ENCODE results near the gene IVNS1ABP. TPM values are rescaled to one million over a fixed set of nuclear protein-coding genes. Genes with fewer than 3 reads are reported as not detected.

Gene IVNS1ABP
- total and polyA plus RNA-seq, 9 of the 15 experiments (the other 6 are each of a cell fraction or from before 2014, with no cell fraction given): 30.6 to 126 (median 77.7) TPM

- peak overlapping the region; percentile 94 for H3K4me2 ChIP-seq (ENCODE audit: insufficient read depth, low read length)
- TSS peak; percentile 38 for BruUV-seq (replicated peaks)
- H2AFZ ChIP-seq (ENCODE audit: low read depth, low read length): peak overlapping the region; percentile 79
- no peaks in the 10 kb centered on the region for H3K9me3 ChIP-seq (replicated peaks; ENCODE audit: control insufficient read depth, insufficient read depth, low read depth, low read length)
- CTCF ChIA-PET (ENCODE audit: low intra/inter-chr PET ratio): no interaction called here
- FAIRE-seq: no peak
- no peaks in the 10 kb centered on the region for H3K27me3 ChIP-seq (ENCODE audit: control insufficient read depth in 2 of 2, insufficient read depth in 2 of 2, low read length in 2 of 2)
- no peaks in the 10 kb centered on the region for H3K9me1 ChIP-seq (ENCODE audit: control insufficient read depth, insufficient read depth, low read length)
- intact Hi-C loops (cut with micrococcal nuclease) (loop anchor here (2.0 to 10.0 kb wide), 9 partner anchors 32 to 798 kb away; partner anchors contain the start of genes EDEM3 and RNF2), in situ Hi-C loops (cut with MboI) (no loop called here)
- peaks cover 66% of the 10 kb centered on the region for H3K79me2 ChIP-seq (ENCODE audit: control insufficient read depth, insufficient read depth, low read length)
- peaks cover 18% of the 10 kb centered on the region for H3K36me3 ChIP-seq (ENCODE audit: control insufficient read depth, insufficient read depth, low read length)
- peak overlapping the region; percentile 89 to 99 for H3K9ac ChIP-seq (ENCODE audit: insufficient read depth in 1 of 2, low read depth in 2 of 2, low read length in 2 of 2)
- H3K4me3 ChIP-seq: peak overlapping the region; percentile 77
- peak overlapping the region; percentile 91 for H3K27ac ChIP-seq (ENCODE audit: extremely low read depth, low read depth, low read length)
- under 1% methylated on average over 66 of the region's 88 CpGs for WGBS (ENCODE audit: insufficient coverage, low coverage, missing lambda C conversion rate)
- ATAC-seq: peak; percentile 86
- DNase-seq (ENCODE audit: extremely low read depth in 1 of 4, low spot score in 3 of 4): peak; percentile 81 to 96 (median 87)
- POLR2A ChIA-PET: interaction anchor here (0.6 to 3.6 kb wide), 15 partner anchors 9 to 342 kb away, joined by 3 to 30 read pairs (median 3); partner anchors contain the start of gene NIBAN1
- H3K4me1 ChIP-seq (replicated peaks in 1 of 2; ENCODE audit: control insufficient read depth in 2 of 2, insufficient read depth in 2 of 2, low read length in 2 of 2): peaks cover 20 to 41% of the 10 kb centered on the region in 2 experiments
- peaks cover 29% of the 10 kb centered on the region for H4K20me1 ChIP-seq (replicated peaks; ENCODE audit: control insufficient read depth, insufficient read depth, low read length)
- no peak for TF ChIP-seq ELK3 (CRISPR knock-in tag; IDR thresholded peaks at IDR 0.05)
- TF ChIP-seq ZKSCAN1 (IDR thresholded peaks at IDR 0.05; ENCODE audit: low read depth, low read length): no peak
- TF ChIP-seq VEZF1 (CRISPR knock-in tag; IDR thresholded peaks at IDR 0.05): peak; percentile 87
- TF ChIP-seq POLR2G (IDR thresholded peaks at IDR 0.05; ENCODE audit: low read depth, low read length): peak; percentile 86
- no peak; the same call in 1 of the 2 replicates for TF ChIP-seq JUNB (CRISPR knock-in tag; conservative IDR thresholded peaks at IDR 0.05)
- TF ChIP-seq ZNF280A (IDR thresholded peaks at IDR 0.05; ENCODE audit: low read depth, partially characterized antibody): no peak
- TF ChIP-seq DDX20 (tag; IDR thresholded peaks at IDR 0.05; ENCODE audit: low read depth): no peak
- no peak for TF ChIP-seq CBFA2T2 (conservative IDR thresholded peaks at IDR 0.05)
- no peak for TF ChIP-seq TEAD2 (tag; IDR thresholded peaks at IDR 0.05)
- TF ChIP-seq ESRRA (IDR thresholded peaks at IDR 0.05; ENCODE audit: borderline replicate concordance, low read depth): peak; percentile 9
- no peak for TF ChIP-seq ETS2 (tag; IDR thresholded peaks at IDR 0.05; ENCODE audit: borderline replicate concordance, poor library complexity, severe bottlenecking)
- TF ChIP-seq ZNF197 (CRISPR knock-in tag; IDR thresholded peaks at IDR 0.05; ENCODE audit: low read depth): no peak
- peak; percentile 54; the same call in 1 of the 2 replicates for TF ChIP-seq MTA3 (IDR thresholded peaks at IDR 0.05; ENCODE audit: borderline replicate concordance)
- 0 out of 2 replicates have a peak, but pooled peaks have one; percentile 23 for TF ChIP-seq ZNF282 (CRISPR knock-in tag; IDR thresholded peaks at IDR 0.05)
- TF ChIP-seq MED1 (CRISPR knock-in tag; IDR thresholded peaks at IDR 0.05; ENCODE audit: borderline replicate concordance): no peak
- TF ChIP-seq HNRNPLL (IDR thresholded peaks at IDR 0.05; ENCODE audit: low read depth, low read length, poor library complexity, severe bottlenecking): no peak
- TF ChIP-seq ZNF445 (CRISPR knock-in tag; IDR thresholded peaks at IDR 0.05; ENCODE audit: low read depth): no peak
Measured at GRCh38 chr1:185316163-185317033, 645 bp downstream of the IVNS1ABP start.
